Activated naive CD4-positive, alpha-beta T cell treated with anti-CD3 and anti-CD28 coated beads, Interleukin-2, amount 10 ng/mL, durations not matched to agents 5 hours and 36 hours (primary cell): ENCODE measurements around the gene XYLB. TPM values are rescaled to one million over a fixed set of nuclear protein-coding genes. Genes with fewer than 3 reads are reported as not detected.

Source experiments
- total RNA-seq, 2 experiments: library from RNA; stranded (reverse); gene quantifications; one replicate each; pipeline ENCODE4 v1.2.3, GENCODE V29; 2021

Gene XYLB
- 1 to 10 TPM; 2.9 to 3.4 TPM for total RNA-seq

GRCh38 chr3:38346587-38347410, at the start of gene XYLB:
Gene XYLB, plus strand, starts transcription at chr3:38346785. Its CDS starts 84 bp downstream, at chr3:38346869.

GRCh38 chr3:38453075-38453912, 106.7 kb downstream of the XYLB start, which contains the start of gene ACVR2B:
Gene ACVR2B, plus strand, starts transcription at chr3:38453890. Its CDS starts 433 bp downstream, at chr3:38454323.

Other genes starting within 250 kb of the XYLB start
- gene ACAA1, start 209.7 kb upstream of the XYLB start, total RNA-seq = 10 to 100 TPM; 81.0 to 84.2 TPM
- gene MYD88, start 208.1 kb upstream of the XYLB start, total RNA-seq = 10 to 100 TPM; 57.1 to 61.2 TPM
- gene OXSR1, start 181.2 kb upstream of the XYLB start, total RNA-seq = 10 to 100 TPM; 54.4 to 54.5 TPM
- gene SLC22A13, start 81.0 kb upstream of the XYLB start, total RNA-seq = under 1 TPM; 0.50 to 0.67 TPM
- gene SLC22A14, start 64.5 kb upstream of the XYLB start, total RNA-seq = not detected
- gene ACVR2B, start 107.1 kb downstream of the XYLB start, total RNA-seq = 1 to 10 TPM; 5.8 to 6.0 TPM
- gene EXOG, start 149.6 kb downstream of the XYLB start, total RNA-seq = 10 to 100 TPM; 19.4 to 20.1 TPM